ENCODE results near the gene SLAMF9.

- TF ChIP-seq CTCF (conservative IDR thresholded peaks at IDR 0.05): no peak
- TF ChIP-seq EZH2 (IDR thresholded peaks at IDR 0.05; ENCODE audit: low read depth): no peak
Observed at GRCh38 chr1:159988006-159988405, 34.0 kb upstream of the SLAMF9 start.
